Measurements from ENCODE around the gene TTC34.

DNA sequence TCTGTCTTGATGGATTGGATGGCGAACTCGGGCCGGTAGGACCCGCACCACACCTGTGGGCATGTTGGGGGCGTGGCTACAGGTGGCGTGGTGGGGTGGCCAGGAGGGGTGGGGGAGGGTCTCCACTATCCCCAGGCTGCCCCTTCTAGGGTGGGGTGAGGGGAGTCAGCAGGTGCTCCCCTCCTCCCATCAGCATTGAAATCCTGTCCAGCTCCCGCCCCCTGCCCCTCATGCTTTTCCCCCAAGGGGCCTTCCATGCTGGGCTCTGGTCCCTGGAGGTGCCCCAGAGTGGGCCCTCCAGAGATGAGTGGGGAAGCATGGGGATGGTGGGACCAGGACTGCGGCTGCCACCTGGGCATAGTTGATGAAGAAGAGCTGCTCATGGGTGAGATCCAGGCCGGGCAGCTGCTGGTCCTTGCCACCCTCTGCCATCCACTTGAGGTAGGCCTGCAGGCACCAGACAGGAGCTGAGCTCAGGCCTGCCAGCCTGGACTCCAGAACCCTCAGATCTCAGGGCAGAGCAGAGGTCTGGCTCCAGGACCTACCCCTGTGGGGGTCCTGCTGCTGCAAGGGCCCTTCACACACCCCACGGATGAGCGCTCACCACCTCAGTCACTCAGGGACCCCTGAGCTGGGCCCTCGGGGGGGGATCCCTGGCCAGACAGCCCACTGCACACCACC lies 209.8 kb downstream of the TTC34 start:
- TF ChIP-seq CTCF (IDR thresholded peaks at IDR 0.05) (no peak), POLR2A (IDR thresholded peaks at IDR 0.05) (no peak)
